Measurements from ENCODE around the gene LCAT. TPM values are rescaled to one million over a fixed set of nuclear protein-coding genes. Genes with fewer than 3 reads are reported as not detected.

The LCAT gene
- total and polyA plus RNA-seq, 2 experiments from 2014 or later = 13.4 to 13.8 TPM

GRCh38 chr16:67962135-67962534 is 18.2 kb upstream of the LCAT start:
- Histone ChIP-seq H3K36me3 (peaks cover 11% of the 10 kb centered on the region), H3K27ac (no peak overlapping the region), H3K4me3 (no peak overlapping the region), H3K4me1 (ENCODE audit: low read depth) (peaks cover 7% of the 10 kb centered on the region), H3K27me3 (no peaks in the 10 kb centered on the region), H3K9me3 (ENCODE audit: low read depth) (no peaks in the 10 kb centered on the region)
- TF ChIP-seq, protein P1, sequence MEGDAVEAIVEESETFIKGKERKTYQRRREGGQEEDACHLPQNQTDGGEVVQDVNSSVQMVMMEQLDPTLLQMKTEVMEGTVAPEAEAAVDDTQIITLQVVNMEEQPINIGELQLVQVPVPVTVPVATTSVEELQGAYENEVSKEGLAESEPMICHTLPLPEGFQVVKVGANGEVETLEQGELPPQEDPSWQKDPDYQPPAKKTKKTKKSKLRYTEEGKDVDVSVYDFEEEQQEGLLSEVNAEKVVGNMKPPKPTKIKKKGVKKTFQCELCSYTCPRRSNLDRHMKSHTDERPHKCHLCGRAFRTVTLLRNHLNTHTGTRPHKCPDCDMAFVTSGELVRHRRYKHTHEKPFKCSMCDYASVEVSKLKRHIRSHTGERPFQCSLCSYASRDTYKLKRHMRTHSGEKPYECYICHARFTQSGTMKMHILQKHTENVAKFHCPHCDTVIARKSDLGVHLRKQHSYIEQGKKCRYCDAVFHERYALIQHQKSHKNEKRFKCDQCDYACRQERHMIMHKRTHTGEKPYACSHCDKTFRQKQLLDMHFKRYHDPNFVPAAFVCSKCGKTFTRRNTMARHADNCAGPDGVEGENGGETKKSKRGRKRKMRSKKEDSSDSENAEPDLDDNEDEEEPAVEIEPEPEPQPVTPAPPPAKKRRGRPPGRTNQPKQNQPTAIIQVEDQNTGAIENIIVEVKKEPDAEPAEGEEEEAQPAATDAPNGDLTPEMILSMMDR (IDR thresholded peaks at IDR 0.05; ENCODE audit: low read depth, low read length) = no peak
- DNase-seq (ENCODE audit: low read depth in 1 of 2, low spot score in 1 of 2) = no peak

- TF ChIP-seq, protein P1 (IDR thresholded peaks at IDR 0.05; ENCODE audit: low read depth, low read length) = no peak
- no peak for DNase-seq (ENCODE audit: low read depth in 1 of 2, low spot score in 1 of 2)
- no peaks in the 10 kb centered on the region for H3K27me3 ChIP-seq
- no peak overlapping the region for H3K4me3 ChIP-seq
- peaks cover 7% of the 10 kb centered on the region for H3K4me1 ChIP-seq (ENCODE audit: low read depth)
- H3K27ac ChIP-seq = no peak overlapping the region
- no peaks in the 10 kb centered on the region for H3K9me3 ChIP-seq (ENCODE audit: low read depth)
- peaks cover 11% of the 10 kb centered on the region for H3K36me3 ChIP-seq
Observed at GRCh38 chr16:67961551-67961957, 17.6 kb upstream of the LCAT start.

GRCh38 chr16:67959536-67960329 is 15.8 kb upstream of the LCAT start:
- no peaks in the 10 kb centered on the region for H3K27me3 ChIP-seq
- peaks cover 11% of the 10 kb centered on the region for H3K36me3 ChIP-seq
- no peak overlapping the region for H3K27ac ChIP-seq
- no peaks in the 10 kb centered on the region for H3K4me1 ChIP-seq (ENCODE audit: low read depth)
- no peaks in the 10 kb centered on the region for H3K9me3 ChIP-seq (ENCODE audit: low read depth)
- TF ChIP-seq, protein P1 (IDR thresholded peaks at IDR 0.05; ENCODE audit: low read depth, low read length) = no peak
- H3K4me3 ChIP-seq = no peak overlapping the region
- peak in 1 of 2 donors; percentile 53 for DNase-seq (ENCODE audit: low read depth in 1 of 2, low spot score in 1 of 2)

DNA sequence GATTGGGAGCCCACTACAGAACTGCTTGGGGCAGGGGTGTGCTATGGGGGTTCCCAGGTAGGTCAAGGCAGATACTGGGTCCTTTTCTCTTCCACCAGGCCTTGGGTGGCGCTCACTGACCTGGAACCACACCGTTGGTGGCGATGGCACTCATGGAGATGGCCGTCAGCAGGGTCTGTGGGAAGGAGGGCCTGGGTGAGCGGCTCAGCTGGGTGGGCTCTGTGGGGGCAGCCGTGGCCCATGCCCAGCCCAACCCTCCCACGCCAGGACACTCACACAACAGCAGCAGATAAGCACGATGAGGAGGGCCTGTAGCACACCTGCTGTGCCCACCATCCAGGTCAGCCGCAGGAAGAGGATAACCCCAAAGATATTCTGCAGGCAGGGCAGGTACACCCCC is 13.7 kb upstream of the LCAT start:
- Histone ChIP-seq H3K27ac (no peak overlapping the region), H3K4me1 (ENCODE audit: low read depth) (no peaks in the 10 kb centered on the region), H3K9me3 (ENCODE audit: low read depth) (no peaks in the 10 kb centered on the region), H3K27me3 (no peaks in the 10 kb centered on the region), H3K4me3 (no peak overlapping the region), H3K36me3 (peaks cover 17% of the 10 kb centered on the region)
- no peak for DNase-seq (ENCODE audit: low read depth in 1 of 2, low spot score in 1 of 2)
- TF ChIP-seq, protein P1 (IDR thresholded peaks at IDR 0.05; ENCODE audit: low read depth, low read length) = no peak

DNA sequence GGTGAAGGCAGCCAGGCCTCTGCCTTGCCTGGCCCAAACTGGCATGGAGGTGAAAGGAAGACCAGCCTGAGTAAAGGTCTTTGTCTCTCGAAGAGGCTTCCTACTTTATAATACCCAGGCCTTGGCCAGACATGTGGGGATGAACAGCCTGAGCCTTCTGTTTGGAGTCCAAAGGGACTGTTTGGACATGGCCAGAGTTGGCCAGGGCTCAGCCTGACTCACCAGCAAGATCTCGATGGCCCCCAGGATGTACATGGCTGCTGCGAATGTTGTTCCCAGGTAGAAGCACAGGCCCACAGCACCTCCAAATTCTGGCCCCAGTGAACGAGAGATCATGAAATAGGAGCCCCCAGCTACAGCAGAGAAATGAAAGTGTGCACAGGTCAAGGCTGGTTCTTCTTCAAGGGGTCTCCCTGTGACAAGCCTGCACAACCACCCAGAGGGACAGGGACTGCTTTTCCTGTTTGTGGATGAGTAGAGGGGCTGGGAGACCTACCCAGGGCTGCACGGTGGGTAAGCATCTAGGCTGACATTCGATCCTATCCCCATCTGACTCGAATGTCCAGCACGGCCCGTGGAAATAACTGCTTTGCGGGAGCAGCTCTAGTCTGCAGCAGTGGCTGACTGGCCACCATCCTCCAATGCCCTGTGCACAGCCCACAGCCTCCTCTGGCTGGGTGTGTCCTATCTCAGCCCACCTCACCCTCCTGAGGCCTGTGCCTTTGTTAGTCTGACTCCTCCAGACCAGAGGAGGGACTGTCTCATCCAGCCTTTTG is 10.7 kb upstream of the LCAT start:
- Histone ChIP-seq H3K9me3 (ENCODE audit: low read depth) (no peaks in the 10 kb centered on the region), H3K4me3 (no peak overlapping the region), H3K27me3 (no peaks in the 10 kb centered on the region), H3K4me1 (ENCODE audit: low read depth) (no peaks in the 10 kb centered on the region), H3K27ac (no peak overlapping the region), H3K36me3 (peaks cover 29% of the 10 kb centered on the region)
- TF ChIP-seq, protein P1 (IDR thresholded peaks at IDR 0.05; ENCODE audit: low read depth, low read length) = no peak
- no peak for DNase-seq (ENCODE audit: low read depth in 1 of 2, low spot score in 1 of 2)
